ENCODE results near the gene FHL3. TPM values are rescaled to one million over a fixed set of nuclear protein-coding genes. Genes with fewer than 3 reads are reported as not detected.
"Not testable (repeated sequence)": the region's sequence is repeated elsewhere in the genome, so short reads cannot be mapped to it uniquely, and the experiment has no call there.

Gene FHL3
- total RNA-seq, 1 donor from 2014 or later = 1.6 TPM

DNA sequence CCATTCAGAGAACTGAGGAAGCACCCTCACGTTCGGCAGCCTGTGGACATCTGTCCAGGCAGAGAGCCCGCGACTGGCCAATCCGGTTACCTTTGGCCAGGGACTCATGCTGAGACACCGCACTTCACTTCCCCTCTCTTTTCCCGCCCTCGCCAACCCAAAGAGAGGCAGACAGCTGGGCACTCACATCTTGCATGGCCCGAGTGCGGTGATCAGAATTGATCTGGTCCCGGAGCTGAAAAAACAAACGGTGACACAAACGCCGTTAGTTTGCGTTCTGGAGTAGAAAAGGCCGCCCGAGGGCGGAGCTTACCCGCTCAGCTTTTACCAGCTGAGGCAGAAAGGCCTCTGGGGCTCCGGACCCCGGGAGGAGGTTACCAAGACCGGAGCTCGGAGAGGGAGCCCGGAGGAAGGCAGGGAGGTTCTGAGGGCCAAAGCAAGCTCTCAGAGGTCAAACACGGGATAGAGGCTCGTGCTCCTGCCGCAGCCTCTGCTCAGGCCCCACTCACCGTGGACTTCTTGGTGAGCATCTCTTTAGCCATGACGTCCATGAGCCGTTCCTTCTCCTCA lies 15.9 kb downstream of the FHL3 start:
- H3K4me3 Mint-ChIP-seq = peak overlapping the region; percentile 94
- intact Hi-C loops (cut with micrococcal nuclease) = loop anchor here (1.0 kb wide), 1 partner anchor 297 kb away; the partner anchor contains the start of gene CDCA8
- POLR2A ChIA-PET = interaction anchor here (0.6 to 1.7 kb wide), 6 partner anchors 24 to 487 kb away, joined by 3 to 8 read pairs (median 4); partner anchors contain the start of gene MTF1

DNA sequence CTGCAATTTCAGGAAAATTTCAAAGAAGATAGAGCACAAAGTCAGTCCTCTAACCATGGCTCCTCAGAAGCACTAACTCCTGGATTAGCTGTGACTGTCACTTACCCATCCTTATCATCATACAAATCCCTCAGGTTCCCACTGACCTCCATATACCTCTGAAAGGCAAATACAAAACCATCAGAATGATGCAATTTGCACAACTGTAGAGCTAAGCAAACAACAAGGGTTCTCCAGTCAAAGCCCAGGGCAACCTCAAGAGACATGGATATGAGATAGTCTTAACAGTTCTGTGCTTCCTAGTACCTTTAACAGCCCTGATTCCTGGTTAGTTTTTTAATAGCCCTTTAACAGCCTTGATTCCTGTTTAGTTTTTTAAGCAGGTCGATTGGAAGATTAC lies 17.6 kb downstream of the FHL3 start:
- Mint-ChIP-seq H3K27ac (no peak overlapping the region), H3K4me1 (peaks cover 23% of the 10 kb centered on the region), H3K9me3 (no peaks in the 10 kb centered on the region), H3K4me3 (no peak overlapping the region), H3K27me3 (peaks cover 2% of the 10 kb centered on the region), H3K36me3 (ENCODE audit: low read depth) (peaks cover 45% of the 10 kb centered on the region)
- POLR2A ChIA-PET = no interaction called here
- TF ChIP-seq, protein P1, sequence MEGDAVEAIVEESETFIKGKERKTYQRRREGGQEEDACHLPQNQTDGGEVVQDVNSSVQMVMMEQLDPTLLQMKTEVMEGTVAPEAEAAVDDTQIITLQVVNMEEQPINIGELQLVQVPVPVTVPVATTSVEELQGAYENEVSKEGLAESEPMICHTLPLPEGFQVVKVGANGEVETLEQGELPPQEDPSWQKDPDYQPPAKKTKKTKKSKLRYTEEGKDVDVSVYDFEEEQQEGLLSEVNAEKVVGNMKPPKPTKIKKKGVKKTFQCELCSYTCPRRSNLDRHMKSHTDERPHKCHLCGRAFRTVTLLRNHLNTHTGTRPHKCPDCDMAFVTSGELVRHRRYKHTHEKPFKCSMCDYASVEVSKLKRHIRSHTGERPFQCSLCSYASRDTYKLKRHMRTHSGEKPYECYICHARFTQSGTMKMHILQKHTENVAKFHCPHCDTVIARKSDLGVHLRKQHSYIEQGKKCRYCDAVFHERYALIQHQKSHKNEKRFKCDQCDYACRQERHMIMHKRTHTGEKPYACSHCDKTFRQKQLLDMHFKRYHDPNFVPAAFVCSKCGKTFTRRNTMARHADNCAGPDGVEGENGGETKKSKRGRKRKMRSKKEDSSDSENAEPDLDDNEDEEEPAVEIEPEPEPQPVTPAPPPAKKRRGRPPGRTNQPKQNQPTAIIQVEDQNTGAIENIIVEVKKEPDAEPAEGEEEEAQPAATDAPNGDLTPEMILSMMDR (IDR thresholded peaks at IDR 0.05) = no peak
- no peak for DNase-seq
- ATAC-seq (ENCODE audit: low read depth) = no peak
- CTCF ChIA-PET = interaction anchor here (0.5 kb wide), 1 partner anchor 621 kb away, joined by 3 read pairs; no protein-coding TSS in a partner anchor
- intact Hi-C loops (cut with micrococcal nuclease) = no loop called here

More for the DNA sequence above, 15.9 kb downstream of the FHL3 start:
- H3K9me3 Mint-ChIP-seq = no peaks in the 10 kb centered on the region
- peaks cover 35% of the 10 kb centered on the region for H3K36me3 Mint-ChIP-seq (ENCODE audit: low read depth)
- peak overlapping the region; percentile 88 for H3K27ac Mint-ChIP-seq
- CTCF ChIA-PET = interaction anchor here (0.8 to 1.6 kb wide), 3 partner anchors 14 to 846 kb away, joined by 3 to 5 read pairs (median 3); partner anchors contain the start of gene MTF1
- TF ChIP-seq, protein P1 (IDR thresholded peaks at IDR 0.05) = no peak
- ATAC-seq (ENCODE audit: low read depth) = peak; percentile 26
- peaks cover 2% of the 10 kb centered on the region for H3K27me3 Mint-ChIP-seq
- peaks cover 25% of the 10 kb centered on the region for H3K4me1 Mint-ChIP-seq
- no peak for DNase-seq

DNA sequence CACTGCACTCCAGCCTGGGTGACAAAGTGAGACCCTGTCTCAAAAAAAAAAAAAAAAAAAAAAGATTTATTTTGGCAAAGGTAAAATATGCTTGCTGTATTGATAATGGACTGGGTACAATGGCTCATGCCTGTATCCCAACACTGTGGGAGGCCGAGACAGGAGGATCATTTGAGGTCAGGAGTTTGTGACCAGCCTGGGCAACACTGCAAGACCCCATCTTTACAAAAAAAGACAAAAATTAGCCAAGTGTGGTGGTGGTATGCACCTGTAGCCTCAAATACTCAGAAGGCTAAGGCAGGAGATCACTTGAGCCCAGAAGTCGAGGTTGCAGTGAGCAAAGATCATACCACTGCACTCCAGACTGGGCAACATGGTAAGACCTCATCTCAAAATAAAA lies 21.8 kb downstream of the FHL3 start:
- CTCF ChIA-PET = no interaction called here
- Mint-ChIP-seq H3K9me3 (no peaks in the 10 kb centered on the region), H3K27ac (no peak overlapping the region), H3K27me3 (no peaks in the 10 kb centered on the region), H3K36me3 (ENCODE audit: low read depth) (peaks cover 78% of the 10 kb centered on the region), H3K4me1 (peaks cover 8% of the 10 kb centered on the region), H3K4me3 (no peak overlapping the region)
- POLR2A ChIA-PET = interaction anchor here (0.7 kb wide), 1 partner anchor 491 kb away, joined by 5 read pairs; no protein-coding TSS in a partner anchor
- ATAC-seq (ENCODE audit: low read depth) = no peak
- TF ChIP-seq, protein P1 (IDR thresholded peaks at IDR 0.05) = no peak
- intact Hi-C loops (cut with micrococcal nuclease) = no loop called here
- no peak for DNase-seq

DNA sequence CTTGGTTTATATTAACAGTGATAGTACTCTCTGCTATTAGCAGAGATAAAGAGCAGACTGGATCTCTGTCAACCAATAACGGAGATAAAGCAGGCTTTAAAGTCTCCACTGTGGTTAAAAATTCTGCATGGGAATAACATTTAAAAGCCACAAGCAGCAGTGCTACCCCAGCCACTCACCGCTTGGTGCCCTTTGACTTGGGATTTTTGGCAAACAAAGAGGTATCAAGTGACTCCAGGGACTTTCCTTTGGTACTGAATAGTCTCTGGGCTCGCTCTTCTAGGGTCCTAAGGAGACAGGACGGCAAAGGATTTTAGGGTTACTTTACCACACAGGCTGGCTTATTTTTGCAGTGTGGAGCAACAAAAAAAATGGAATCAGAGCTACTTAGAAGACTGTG lies 26.8 kb downstream of the FHL3 start:
- no peak overlapping the region for H3K4me3 Mint-ChIP-seq
- H3K36me3 Mint-ChIP-seq (ENCODE audit: low read depth) = peaks cover 88% of the 10 kb centered on the region
- no peak overlapping the region for H3K27ac Mint-ChIP-seq
- ATAC-seq (ENCODE audit: low read depth) (no peak), DNase-seq (no peak)
- peaks cover 2% of the 10 kb centered on the region for H3K4me1 Mint-ChIP-seq
- POLR2A ChIA-PET = interaction anchor here (0.6 kb wide), 2 partner anchors 24 to 856 kb away, joined by 3 to 5 read pairs; no protein-coding TSS in a partner anchor
- no peaks in the 10 kb centered on the region for H3K27me3 Mint-ChIP-seq
- intact Hi-C loops (cut with micrococcal nuclease) = loop anchor here (5.0 kb wide), 1 partner anchor 859 kb away; no protein-coding TSS in a partner anchor
- TF ChIP-seq, protein P1 (IDR thresholded peaks at IDR 0.05) = no peak
- CTCF ChIA-PET = no interaction called here
- no peaks in the 10 kb centered on the region for H3K9me3 Mint-ChIP-seq

DNA sequence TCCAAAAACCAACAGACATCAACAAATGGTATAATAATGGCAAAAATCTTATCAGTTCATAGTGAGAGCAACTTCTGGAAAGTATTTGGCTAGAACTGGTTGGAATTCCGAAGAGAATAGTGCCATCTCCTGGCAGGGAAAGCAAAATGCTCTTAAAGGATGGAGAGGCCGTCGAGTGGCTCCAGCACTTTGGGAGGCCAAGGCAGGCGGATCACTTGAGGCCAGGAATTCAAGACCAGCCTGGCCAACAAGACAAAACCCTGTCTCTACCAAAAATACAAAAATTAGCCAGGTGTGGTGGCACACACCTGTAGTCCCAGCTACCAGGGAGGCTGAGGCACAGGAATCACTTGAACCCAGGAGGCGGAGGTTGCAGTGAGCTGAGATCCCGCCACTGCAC lies 30.2 kb downstream of the FHL3 start:
- H3K9me3 Mint-ChIP-seq; H3K4me3 Mint-ChIP-seq; CTCF ChIA-PET; POLR2A ChIA-PET; H3K27ac Mint-ChIP-seq; H3K4me1 Mint-ChIP-seq; ATAC-seq (ENCODE audit: low read depth); H3K27me3 Mint-ChIP-seq; DNase-seq: not testable (repeated sequence)
- peaks cover 95% of the 10 kb centered on the region for H3K36me3 Mint-ChIP-seq (ENCODE audit: low read depth)
- intact Hi-C loops (cut with micrococcal nuclease) = loop anchor here (1.0 to 5.0 kb wide), 2 partner anchors 85 to 862 kb away; no protein-coding TSS in a partner anchor
